Activated naive CD8-positive, alpha-beta T cell treated with anti-CD3 and anti-CD28 coated beads for 36 hours (primary cell): ENCODE measurements around the gene GRK4. TPM values are rescaled to one million over a fixed set of nuclear protein-coding genes. Genes with fewer than 3 reads are reported as not detected.
"Not testable (repeated sequence)": the region's sequence is repeated elsewhere in the genome, so short reads cannot be mapped to it uniquely, and the experiment has no call there.

ENCODE experiments used
- DNase-seq: peaks from one replicate; pipeline ENCODE4 v3.0.0; 2021
- H3K27ac Mint-ChIP-seq: one replicate; pipeline ENCODE4 v1.8.0; 2022; ENCODE audit warnings: mild to moderate bottlenecking, moderate library complexity, mixed read lengths
- H3K27me3 Mint-ChIP-seq: one replicate; pipeline ENCODE4 v1.8.0; 2022; ENCODE audit warnings: mild to moderate bottlenecking, mixed read lengths
- H3K36me3 Mint-ChIP-seq: one replicate; pipeline ENCODE4 v1.8.0; 2021; ENCODE audit warnings: mild to moderate bottlenecking, mixed read lengths
- H3K4me1 Mint-ChIP-seq: one replicate; pipeline ENCODE4 v1.8.0; 2021; ENCODE audit warnings: mixed read lengths
- H3K4me3 Mint-ChIP-seq: one replicate; pipeline ENCODE4 v1.8.0; 2022; ENCODE audit warnings: mild to moderate bottlenecking, moderate library complexity, mixed read lengths
- H3K9me3 Mint-ChIP-seq: one replicate; pipeline ENCODE4 v1.8.0; 2022; ENCODE audit warnings: mixed read lengths
- total RNA-seq, 2 experiments: library from RNA; stranded (reverse); gene quantifications; one replicate each; pipeline ENCODE4 v1.2.3, GENCODE V29; 2021

The GRK4 gene
- total RNA-seq, 2 experiments from 2014 or later = 2.6 to 3.2 TPM

DNA sequence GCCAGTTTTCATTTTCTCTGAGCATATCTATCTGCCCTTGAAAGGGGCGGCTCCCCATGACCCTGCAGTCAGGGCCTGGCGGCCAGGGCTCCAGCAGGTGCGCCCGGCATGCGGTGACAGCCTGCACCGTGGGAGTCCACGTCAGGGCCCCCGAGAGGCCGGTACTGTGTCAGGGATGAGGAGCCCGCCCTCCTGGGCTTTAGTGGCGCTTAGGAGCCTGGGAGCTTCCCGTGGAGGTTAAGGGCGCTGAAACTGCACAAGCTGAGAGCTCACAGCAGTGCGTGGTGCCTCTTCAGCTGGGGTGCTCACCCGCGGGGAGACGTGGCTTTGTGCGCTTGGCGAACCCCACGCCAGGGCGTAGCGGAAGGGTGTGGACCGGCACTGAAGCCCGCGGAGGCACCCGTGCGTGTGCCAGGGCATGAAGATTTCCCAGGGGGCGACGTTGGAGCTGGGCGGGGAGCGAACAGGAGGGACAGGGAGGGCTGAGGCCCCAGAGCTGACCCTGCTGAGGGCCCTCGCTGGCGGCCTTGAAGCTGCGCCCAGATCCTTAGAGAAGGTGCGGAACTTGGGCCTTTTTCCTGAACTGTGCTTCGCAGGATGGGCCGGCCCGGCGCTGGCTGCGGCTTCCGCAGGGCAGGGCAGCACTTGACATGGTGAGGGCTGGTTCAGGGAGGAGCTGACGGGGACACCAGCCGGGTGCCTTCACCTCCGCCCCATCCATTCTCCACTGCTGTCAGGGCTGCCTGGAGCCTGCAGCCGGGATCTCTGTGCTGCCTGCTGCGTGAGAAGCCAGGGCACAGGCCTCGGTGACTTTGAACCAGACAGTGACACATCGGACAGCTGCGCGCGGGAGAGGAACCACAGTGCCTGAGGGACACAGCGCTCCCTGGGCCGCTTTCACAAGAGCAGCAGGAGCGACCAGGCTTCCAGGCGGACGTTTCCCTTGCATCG lies 78.1 kb downstream of the GRK4 start:
- DNase-seq = peak; percentile 56
- Mint-ChIP-seq H3K27ac (peak overlapping the region; percentile 89), H3K9me3 (peaks cover 7% of the 10 kb centered on the region), H3K4me1 (peaks cover 48% of the 10 kb centered on the region), H3K27me3 (peaks cover 11% of the 10 kb centered on the region), H3K4me3 (peak overlapping the region; percentile 88), H3K36me3 (peaks cover 7% of the 10 kb centered on the region)

DNA sequence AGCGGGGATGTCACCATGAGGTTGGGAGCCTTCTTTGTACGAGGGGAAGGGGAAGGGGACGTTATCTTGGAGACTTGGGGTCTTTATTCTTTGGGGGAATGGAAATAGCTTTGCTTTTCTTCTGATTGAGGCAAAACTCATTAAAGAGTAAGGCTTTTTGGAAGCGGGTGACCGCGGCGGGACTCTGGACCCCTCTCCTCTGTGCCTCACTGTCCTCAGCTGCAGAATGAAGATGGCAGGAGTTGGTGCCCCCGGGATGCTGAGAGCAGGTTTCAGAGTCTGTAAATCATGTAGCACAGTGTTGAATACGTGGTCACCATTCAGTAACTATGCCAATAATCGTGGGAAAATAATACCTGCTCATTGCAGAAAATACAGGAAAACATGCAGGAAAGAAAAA lies 78.9 kb downstream of the GRK4 start:
- Mint-ChIP-seq H3K4me1 (peaks cover 45% of the 10 kb centered on the region), H3K4me3 (peak overlapping the region; percentile 88), H3K27me3 (peaks cover 5% of the 10 kb centered on the region), H3K27ac (peak overlapping the region; percentile 89), H3K9me3 (peaks cover 7% of the 10 kb centered on the region), H3K36me3 (peaks cover 7% of the 10 kb centered on the region)
- DNase-seq = no peak

DNA sequence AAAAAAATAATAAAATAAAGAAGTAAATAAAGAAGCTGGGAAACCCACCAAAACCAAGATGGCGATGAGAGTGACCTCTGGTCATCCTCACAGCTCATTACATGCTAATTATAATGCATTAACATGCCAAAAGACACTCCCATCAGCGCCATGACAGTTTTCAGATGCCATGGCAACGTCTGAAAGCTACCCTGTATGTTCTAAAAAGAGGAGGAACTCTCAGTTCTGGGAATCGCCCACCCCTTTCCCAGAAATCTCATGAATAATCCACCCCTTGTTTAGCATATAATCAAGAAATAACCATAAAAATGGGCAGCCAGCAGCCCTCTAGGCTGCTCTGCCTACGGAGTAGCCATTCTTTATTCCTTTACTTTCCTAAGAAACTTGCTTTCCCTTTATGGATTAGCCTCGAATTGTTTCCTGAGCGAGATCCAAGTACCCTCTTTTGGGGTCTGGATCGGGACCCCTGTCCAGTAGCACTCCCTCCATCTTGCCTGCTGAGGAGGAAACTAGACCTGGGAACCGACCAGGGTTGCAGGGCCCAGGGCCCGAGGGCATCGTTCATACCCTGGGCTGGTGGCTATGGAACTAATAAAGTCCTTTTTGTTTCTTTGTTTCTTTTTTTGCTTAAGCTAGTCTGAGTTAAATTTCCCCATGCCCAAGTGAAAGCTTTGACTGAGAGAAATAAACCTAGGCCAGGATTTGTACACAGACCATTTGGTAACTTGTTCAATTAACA lies 80.1 kb downstream of the GRK4 start:
- H3K4me1 Mint-ChIP-seq = peaks cover 44% of the 10 kb centered on the region
- no peak overlapping the region for H3K27ac Mint-ChIP-seq
- H3K36me3 Mint-ChIP-seq = peaks cover 7% of the 10 kb centered on the region
- peaks cover 7% of the 10 kb centered on the region for H3K9me3 Mint-ChIP-seq
- no peak overlapping the region for H3K4me3 Mint-ChIP-seq
- no peak for DNase-seq
- H3K27me3 Mint-ChIP-seq = no peaks in the 10 kb centered on the region

DNA sequence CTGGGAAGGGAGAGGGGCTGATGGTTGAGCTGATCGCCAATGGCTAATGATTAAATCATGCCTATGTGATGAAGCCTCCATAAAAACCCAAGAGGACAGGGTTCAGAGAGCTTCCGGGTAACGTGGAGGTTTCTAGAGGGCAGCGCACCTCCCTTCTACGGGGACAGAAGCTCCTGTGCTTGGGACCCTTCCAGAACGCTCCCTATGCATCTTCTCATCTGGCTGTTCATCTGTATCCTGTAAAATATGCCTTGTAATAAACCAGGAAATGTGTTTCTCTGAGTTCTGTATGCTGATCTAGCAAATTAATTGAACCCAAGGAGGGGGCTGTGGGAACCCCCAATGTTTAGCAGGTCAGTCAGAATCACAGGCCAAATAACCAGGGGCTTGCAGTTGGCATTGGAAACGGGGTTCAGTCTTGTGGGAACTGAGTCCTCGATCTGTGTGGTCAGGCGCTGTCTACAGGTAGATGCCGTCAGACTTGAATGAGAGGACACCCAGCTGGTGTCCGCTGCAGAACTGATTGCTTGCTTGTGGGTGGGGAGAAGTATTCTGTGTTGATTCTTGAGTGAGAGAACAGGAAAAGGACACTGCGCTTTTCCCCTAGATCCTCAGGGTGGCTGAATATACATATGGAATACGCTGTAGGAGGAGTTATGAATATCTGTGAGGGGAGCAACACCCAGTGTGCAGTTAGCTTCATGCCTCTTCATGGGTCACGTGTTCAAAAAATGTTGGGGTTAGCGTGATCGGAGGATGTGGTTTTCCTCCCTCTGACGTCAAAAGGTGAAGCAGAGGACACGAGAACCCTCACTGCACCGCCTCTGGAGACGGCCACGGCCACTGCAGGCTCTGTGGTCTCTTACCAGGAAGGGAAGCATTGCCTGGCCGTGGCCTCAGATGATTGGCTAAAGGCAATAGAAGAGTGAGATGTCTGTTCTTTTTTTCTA lies 81.8 kb downstream of the GRK4 start:
- peak overlapping the region; percentile 1 for H3K4me3 Mint-ChIP-seq
- H3K27ac Mint-ChIP-seq = peak overlapping the region; percentile 76
- peak; percentile 57 for DNase-seq
- H3K9me3 Mint-ChIP-seq = peaks cover 7% of the 10 kb centered on the region
- peaks cover 7% of the 10 kb centered on the region for H3K36me3 Mint-ChIP-seq
- no peaks in the 10 kb centered on the region for H3K27me3 Mint-ChIP-seq
- H3K4me1 Mint-ChIP-seq = peaks cover 44% of the 10 kb centered on the region

DNA sequence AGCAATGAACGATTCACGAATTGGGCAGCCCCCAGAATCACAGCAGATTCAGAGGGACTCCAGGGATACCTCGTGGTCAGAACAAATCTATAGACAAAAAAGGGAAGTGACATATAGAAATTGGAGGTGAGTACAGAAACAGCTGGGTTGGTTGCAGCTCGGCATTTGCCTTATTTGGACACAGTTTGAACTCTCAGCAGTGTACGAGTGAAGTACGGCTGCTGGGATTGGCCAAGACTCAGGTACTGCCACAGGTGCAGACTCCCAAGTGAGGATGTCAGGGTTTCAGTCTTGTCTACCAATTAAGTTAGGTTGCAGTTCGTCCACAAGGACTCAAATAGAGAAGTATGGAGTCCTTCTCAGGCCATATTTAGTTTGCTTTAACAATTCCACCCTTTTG lies 82.8 kb downstream of the GRK4 start:
- Mint-ChIP-seq H3K36me3 (peaks cover 7% of the 10 kb centered on the region), H3K4me1 (peaks cover 40% of the 10 kb centered on the region), H3K27me3 (no peaks in the 10 kb centered on the region), H3K27ac (peak overlapping the region; percentile 34), H3K4me3 (no peak overlapping the region), H3K9me3 (peaks cover 7% of the 10 kb centered on the region)
- DNase-seq = no peak

DNA sequence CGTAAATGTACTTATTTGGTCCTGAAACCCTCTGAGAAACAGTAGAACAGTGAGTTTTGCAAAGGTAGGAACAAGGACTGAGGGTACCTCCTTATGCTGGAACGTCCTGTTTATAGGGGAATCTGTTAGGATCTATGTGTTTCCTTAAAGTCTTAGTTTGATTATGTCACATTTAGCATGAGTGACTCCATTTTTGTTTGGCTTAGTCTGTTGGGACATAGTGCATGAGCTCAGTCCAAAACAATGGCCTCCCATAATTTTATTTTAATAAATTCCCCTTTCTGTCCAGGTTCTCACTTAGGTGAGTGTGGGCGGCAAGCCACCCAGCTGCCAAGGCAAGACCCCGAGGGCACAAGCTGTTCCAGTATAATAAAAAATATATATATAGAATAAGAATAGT lies 83.3 kb downstream of the GRK4 start:
- H3K4me1 Mint-ChIP-seq = peaks cover 39% of the 10 kb centered on the region
- no peak overlapping the region for H3K4me3 Mint-ChIP-seq
- no peak for DNase-seq
- H3K9me3 Mint-ChIP-seq = peaks cover 7% of the 10 kb centered on the region
- peaks cover 7% of the 10 kb centered on the region for H3K36me3 Mint-ChIP-seq
- H3K27me3 Mint-ChIP-seq = no peaks in the 10 kb centered on the region
- no peak overlapping the region for H3K27ac Mint-ChIP-seq

DNA sequence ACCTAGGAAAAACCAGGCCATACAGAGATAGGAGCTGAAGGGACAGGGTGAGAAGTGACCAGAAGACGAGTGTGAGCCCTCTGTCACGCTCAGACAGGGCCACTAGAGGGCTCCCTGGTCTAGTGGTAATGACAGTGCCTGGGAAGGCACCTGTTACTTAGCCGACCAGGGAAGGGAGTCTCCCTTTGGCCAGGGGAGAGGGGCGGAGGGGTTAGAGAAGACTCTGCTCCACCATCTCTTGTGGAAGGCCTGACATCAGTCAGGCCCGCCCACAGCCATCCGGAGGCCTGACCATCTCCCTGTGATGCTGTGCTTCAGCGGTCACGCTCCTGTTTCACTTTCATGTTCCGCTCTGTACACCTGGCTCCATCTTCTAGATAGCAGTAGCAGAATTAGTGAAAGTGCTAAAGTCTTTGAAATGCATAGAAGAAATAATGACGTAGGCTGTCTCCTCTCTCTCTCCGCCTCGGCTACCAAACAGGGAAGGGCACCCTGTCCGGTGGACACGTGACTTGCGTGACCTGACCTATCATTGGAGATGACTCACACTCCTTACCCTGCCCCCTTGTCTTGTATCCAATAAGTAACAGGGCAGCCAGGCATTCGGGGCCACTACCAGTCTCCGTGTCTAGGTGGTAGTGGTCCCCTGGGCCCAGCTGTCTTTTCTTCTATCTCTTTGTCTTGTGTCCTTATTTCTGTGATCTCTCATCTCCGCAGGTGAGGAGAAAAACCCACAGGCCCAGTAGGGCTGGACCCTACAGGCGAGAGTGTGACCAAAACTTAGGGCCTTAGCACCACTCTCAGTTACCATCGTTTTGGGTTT lies 84.3 kb downstream of the GRK4 start:
- H3K27ac Mint-ChIP-seq = peak overlapping the region; percentile 67

DNA sequence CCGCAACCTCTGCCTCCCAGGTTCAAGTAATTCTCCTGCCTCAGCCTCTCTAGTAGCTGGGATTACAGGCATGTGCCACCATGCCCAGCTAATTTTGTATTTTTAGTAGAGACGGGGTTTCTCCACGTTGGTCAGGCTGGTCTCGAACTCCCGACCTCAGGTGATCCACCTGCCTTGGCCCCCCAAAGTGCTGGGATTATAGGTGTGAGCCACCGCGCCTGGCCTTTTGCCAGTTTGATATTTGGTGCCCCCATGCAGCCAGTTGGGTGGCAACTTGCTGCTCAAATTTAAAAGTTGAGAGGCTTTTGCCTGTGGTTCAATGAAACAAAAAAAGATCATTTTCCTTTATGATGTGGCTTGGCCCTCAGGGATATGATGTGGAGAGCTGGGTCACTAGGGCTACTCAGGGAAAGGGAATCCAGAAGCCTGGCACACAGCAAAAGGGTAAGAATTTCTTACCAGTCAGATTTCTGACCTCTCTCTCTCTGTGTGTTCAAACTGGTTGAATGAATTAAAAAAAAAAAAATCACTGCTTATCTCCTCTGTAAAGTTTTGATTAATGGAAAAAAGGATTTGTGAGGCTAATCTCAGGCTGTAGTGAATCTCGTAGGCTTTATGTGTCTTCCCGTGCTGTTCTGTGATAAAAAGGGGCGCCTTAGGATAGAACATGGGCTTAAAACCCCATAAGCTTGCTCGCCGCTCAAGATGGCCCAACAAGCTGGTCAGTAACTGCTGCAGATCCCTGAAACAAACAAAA lies 87.9 kb downstream of the GRK4 start:
- not testable (repeated sequence) for H3K4me3 Mint-ChIP-seq, DNase-seq, H3K9me3 Mint-ChIP-seq, H3K27me3 Mint-ChIP-seq, H3K27ac Mint-ChIP-seq
- Mint-ChIP-seq H3K36me3 (peaks cover 12% of the 10 kb centered on the region), H3K4me1 (peaks cover 11% of the 10 kb centered on the region)

More for the DNA sequence above, 84.3 kb downstream of the GRK4 start:
- Mint-ChIP-seq H3K4me3 (no peak overlapping the region), H3K36me3 (peaks cover 7% of the 10 kb centered on the region), H3K27me3 (no peaks in the 10 kb centered on the region), H3K4me1 (peaks cover 31% of the 10 kb centered on the region), H3K9me3 (peaks cover 7% of the 10 kb centered on the region)
- peak; percentile 88 for DNase-seq

DNA sequence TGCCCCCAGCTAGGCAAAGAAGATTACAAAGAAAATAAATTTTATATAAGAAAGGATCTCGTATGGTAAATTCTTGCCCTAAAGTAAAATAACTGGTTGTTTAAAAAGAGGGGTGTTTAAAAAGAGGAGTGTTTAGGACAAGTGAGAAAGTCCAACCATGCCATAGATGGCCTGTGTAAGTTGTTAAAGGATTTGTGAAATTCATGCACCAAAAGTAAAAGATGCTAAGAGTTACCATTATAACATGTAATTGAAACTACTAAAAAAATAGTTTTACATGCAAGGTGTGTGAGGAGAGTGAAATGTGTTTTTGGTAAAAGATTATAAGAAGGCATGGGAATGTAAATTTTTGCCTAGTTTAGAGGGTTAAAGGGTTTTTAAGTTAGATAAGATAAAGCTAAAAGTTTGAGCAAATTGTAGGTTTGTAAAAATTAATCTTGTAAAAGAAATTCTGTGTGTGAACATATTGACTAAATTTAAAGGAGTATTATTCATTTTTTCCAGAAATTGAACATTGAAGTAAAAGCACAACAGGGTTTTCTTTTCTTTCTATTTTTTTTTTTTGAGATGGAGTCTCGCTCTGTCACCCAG lies 90.9 kb downstream of the GRK4 start:
- H3K27me3 Mint-ChIP-seq = no peaks in the 10 kb centered on the region
- no peak overlapping the region for H3K4me3 Mint-ChIP-seq
- H3K9me3 Mint-ChIP-seq = peaks cover 6% of the 10 kb centered on the region
- peaks cover 16% of the 10 kb centered on the region for H3K36me3 Mint-ChIP-seq
- H3K27ac Mint-ChIP-seq = no peak overlapping the region
- H3K4me1 Mint-ChIP-seq = no peaks in the 10 kb centered on the region
- no peak for DNase-seq

DNA sequence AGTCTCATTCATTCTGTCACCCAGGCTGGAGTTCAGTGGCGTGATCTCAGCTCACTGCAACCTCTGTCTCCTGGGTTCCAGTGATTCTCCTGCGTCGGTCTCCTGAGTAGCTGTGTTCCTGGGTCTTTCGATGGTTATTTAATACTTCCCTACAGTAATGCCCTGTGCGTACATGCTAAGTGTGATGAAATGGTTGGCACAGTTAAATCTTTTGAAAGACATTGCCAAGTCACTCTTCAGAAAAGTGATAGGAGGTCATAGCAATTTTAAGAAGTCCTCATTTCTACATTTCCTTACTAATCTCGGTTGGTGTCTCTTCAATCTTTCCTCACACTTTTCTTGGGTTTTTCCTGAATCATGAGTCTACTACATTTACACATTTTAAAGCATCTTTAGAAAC lies 96.6 kb downstream of the GRK4 start:
- Mint-ChIP-seq H3K4me1 (no peaks in the 10 kb centered on the region), H3K4me3 (no peak overlapping the region), H3K9me3 (peaks cover 3% of the 10 kb centered on the region), H3K27me3 (no peaks in the 10 kb centered on the region), H3K27ac (no peak overlapping the region), H3K36me3 (peaks cover 13% of the 10 kb centered on the region)
- DNase-seq = no peak

DNA sequence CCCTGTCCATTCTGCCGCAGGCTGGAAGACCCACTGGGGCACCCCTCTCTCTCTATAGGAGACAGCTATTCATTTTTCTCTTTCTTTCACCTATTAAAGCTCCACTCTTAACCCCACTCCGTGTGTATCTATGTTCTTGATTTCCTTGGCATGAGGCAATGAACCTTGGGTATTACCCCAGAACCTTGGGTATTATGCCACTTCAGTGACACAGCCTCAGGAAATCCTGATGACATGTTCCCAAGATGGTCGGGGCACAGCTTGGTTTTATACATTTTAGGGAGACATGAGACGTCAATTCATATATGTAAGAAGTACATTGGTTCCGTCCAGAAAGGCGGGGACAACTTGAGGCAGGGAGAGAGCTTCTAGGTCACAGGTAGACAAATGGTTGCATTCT lies 97.6 kb downstream of the GRK4 start:
- Mint-ChIP-seq H3K36me3 (peaks cover 8% of the 10 kb centered on the region), H3K27me3 (no peaks in the 10 kb centered on the region), H3K9me3 (peaks cover 3% of the 10 kb centered on the region), H3K4me1 (no peaks in the 10 kb centered on the region), H3K27ac (no peak overlapping the region), H3K4me3 (no peak overlapping the region)
- no peak for DNase-seq

DNA sequence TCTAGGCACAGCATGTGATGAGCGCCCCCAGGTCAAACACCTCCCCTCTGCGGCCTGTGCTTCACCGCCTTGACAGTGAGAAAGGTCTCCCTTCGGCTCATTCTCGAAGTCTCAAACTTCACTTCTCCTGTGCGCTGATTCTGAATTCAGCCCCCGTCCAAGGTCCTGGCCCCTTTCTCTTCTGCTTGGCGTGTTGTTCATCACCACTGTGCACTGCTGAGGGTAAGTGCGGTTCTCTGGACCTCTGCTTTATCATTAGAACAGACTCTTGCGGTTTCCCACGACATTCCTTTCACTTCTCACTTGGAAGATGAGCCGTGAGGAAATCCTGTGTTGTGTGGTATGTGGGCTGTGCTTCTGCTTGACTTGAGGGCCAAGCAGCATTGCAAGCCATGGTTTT lies 99.1 kb downstream of the GRK4 start:
- no peak for DNase-seq
- Mint-ChIP-seq H3K4me3 (no peak overlapping the region), H3K27me3 (no peaks in the 10 kb centered on the region), H3K36me3 (peaks cover 2% of the 10 kb centered on the region), H3K4me1 (no peaks in the 10 kb centered on the region), H3K27ac (no peak overlapping the region), H3K9me3 (no peaks in the 10 kb centered on the region)

DNA sequence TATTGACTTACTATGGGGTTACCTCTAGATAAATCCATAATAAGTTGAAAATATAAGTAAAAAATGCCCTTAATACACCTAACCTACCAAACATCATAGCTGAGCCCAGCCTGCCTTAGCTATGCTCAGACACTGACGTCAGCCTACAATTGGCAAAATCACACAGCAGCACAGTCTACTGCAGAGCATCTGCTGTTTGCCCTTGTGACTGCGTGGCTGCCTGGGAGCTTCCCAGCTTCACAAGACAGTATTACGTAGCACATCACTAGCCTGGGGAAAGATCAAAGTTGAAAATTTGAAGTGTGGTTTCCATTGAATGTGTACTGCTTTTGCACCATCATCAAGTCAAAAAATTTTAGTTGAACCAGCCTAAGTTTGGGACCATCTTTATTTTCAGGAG lies 102.2 kb downstream of the GRK4 start:
- DNase-seq = no peak
- no peak overlapping the region for H3K4me3 Mint-ChIP-seq
- H3K4me1 Mint-ChIP-seq = no peaks in the 10 kb centered on the region
- no peak overlapping the region for H3K27ac Mint-ChIP-seq
- peaks cover 2% of the 10 kb centered on the region for H3K36me3 Mint-ChIP-seq
- H3K9me3 Mint-ChIP-seq = no peaks in the 10 kb centered on the region
- no peaks in the 10 kb centered on the region for H3K27me3 Mint-ChIP-seq
